ENCODE results near the gene ADARB2.

ADARB2 gene

DNA sequence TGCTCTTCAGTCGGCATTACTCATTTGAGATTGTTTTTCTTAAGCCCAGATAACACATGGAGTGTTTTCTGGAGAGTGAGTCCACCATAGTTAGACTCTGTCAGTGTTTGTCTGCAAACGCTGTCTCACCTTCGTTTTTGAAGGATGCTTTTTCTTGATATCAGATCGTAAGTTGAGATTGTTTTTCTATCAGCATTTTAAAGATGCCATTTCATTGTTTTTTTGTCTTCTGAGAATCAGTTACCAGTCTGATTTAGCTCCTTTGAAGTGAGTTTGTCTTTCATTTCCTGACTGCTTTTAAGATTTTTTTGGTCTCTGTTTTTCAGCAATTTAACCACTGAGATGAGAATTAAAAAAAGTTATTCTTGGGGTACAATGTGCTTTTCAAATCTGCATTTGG, 543.8 kb downstream of the ADARB2 start:
- Histone ChIP-seq H3K4me3 (ENCODE audit: low read depth, low read length) (no peak overlapping the region), H3K27ac (ENCODE audit: extremely low read depth, low read depth, low read length) (no peak overlapping the region), H3K9me3 (ENCODE audit: control insufficient read depth, insufficient read depth, low read depth, low read length) (no peaks in the 10 kb centered on the region), H3K4me1 (ENCODE audit: control insufficient read depth, insufficient read depth, low read length) (no peaks in the 10 kb centered on the region), H3K36me3 (ENCODE audit: control insufficient read depth in 2 of 2, insufficient read depth in 1 of 2, low read length in 2 of 2) (no peaks in the 10 kb centered on the region)
- ChIA-PET CTCF (no interaction called here), POLR2A (no interaction called here)
- TF ChIP-seq ZNF394 (tag by site-specific recombination; IDR thresholded peaks at IDR 0.05; ENCODE audit: borderline replicate concordance) (no peak), MYNN (tag by site-specific recombination; IDR thresholded peaks at IDR 0.05; ENCODE audit: borderline replicate concordance) (no peak), ZNF623 (tag by site-specific recombination; IDR thresholded peaks at IDR 0.05) (no peak), ZNF704 (tag by site-specific recombination; IDR thresholded peaks at IDR 0.05) (no peak), BCL6B (tag by site-specific recombination; IDR thresholded peaks at IDR 0.05) (no peak), ZNF221 (tag by site-specific recombination; IDR thresholded peaks at IDR 0.05; ENCODE audit: borderline replicate concordance) (no peak)

DNA sequence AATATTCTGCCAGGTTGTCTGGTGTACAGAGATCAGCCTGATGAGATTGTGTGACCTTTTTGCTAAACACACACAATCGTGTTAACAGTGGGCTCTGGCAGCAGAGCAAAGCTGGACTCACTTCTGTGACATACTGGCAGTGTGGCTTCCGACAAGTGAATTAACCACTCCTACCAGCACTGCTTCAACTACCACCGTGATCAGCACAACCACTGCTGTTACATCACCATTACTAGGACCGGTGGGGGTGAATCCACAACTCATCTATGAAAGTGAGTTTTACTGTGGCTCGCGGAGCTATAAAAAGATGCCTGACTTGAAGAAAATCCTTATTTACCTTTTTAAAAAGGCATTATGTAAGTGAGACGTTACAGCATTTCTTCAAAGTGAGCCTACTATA, 545.6 kb downstream of the ADARB2 start:
- Histone ChIP-seq H3K27ac (ENCODE audit: extremely low read depth, low read depth, low read length) (no peak overlapping the region), H3K9me3 (ENCODE audit: control insufficient read depth, insufficient read depth, low read depth, low read length) (no peaks in the 10 kb centered on the region), H3K36me3 (ENCODE audit: control insufficient read depth in 2 of 2, insufficient read depth in 1 of 2, low read length in 2 of 2) (no peaks in the 10 kb centered on the region), H3K4me3 (ENCODE audit: low read depth, low read length) (no peak overlapping the region), H3K4me1 (ENCODE audit: control insufficient read depth, insufficient read depth, low read length) (no peaks in the 10 kb centered on the region)
- CTCF ChIA-PET: no interaction called here
- POLR2A ChIA-PET: no interaction called here
- TF ChIP-seq PRDM2 (tag by site-specific recombination; IDR thresholded peaks at IDR 0.05; ENCODE audit: borderline replicate concordance) (no peak), ZNF324 (tag by site-specific recombination; IDR thresholded peaks at IDR 0.05) (no peak), ZNF211 (tag by site-specific recombination; IDR thresholded peaks at IDR 0.05; ENCODE audit: low read depth) (no peak), ZNF184 (tag by site-specific recombination; IDR thresholded peaks at IDR 0.05) (no peak), ZNF510 (tag by site-specific recombination; IDR thresholded peaks at IDR 0.05; ENCODE audit: insufficient replicate concordance) (no peak)

- CTCF ChIA-PET: no interaction called here
- POLR2A ChIA-PET: no interaction called here
- Histone ChIP-seq H3K36me3 (ENCODE audit: control insufficient read depth in 2 of 2, insufficient read depth in 1 of 2, low read length in 2 of 2) (no peaks in the 10 kb centered on the region), H3K27ac (ENCODE audit: extremely low read depth, low read depth, low read length) (no peak overlapping the region), H3K9me3 (ENCODE audit: control insufficient read depth, insufficient read depth, low read depth, low read length) (no peaks in the 10 kb centered on the region), H3K4me1 (ENCODE audit: control insufficient read depth, insufficient read depth, low read length) (no peaks in the 10 kb centered on the region), H3K4me3 (ENCODE audit: low read depth, low read length) (no peak overlapping the region)
- no peak for TF ChIP-seq ZNF223 (tag by site-specific recombination; IDR thresholded peaks at IDR 0.05)
- TF ChIP-seq ZNF660 (tag by site-specific recombination; IDR thresholded peaks at IDR 0.05): no peak
- no peak for TF ChIP-seq ZNF600 (tag by site-specific recombination; IDR thresholded peaks at IDR 0.05)
- no peak for TF ChIP-seq ZNF423 (tag by site-specific recombination; IDR thresholded peaks at IDR 0.05)
- no peak for TF ChIP-seq IKZF3 (tag by site-specific recombination; IDR thresholded peaks at IDR 0.05)
- no peak for TF ChIP-seq PRDM1 (tag by site-specific recombination; IDR thresholded peaks at IDR 0.05)
- no peak for TF ChIP-seq GFI1B (tag by site-specific recombination; IDR thresholded peaks at IDR 0.05)
- no peak for TF ChIP-seq ZNF555 (tag by site-specific recombination; conservative IDR thresholded peaks at IDR 0.05)
- no peak for TF ChIP-seq ZBTB26 (tag by site-specific recombination; optimal IDR thresholded peaks at IDR 0.05)
- no peak for TF ChIP-seq MZF1 (tag by site-specific recombination; IDR thresholded peaks at IDR 0.05; ENCODE audit: borderline replicate concordance)
- TF ChIP-seq ZNF664 (tag by site-specific recombination; IDR thresholded peaks at IDR 0.05): no peak
- no peak for TF ChIP-seq KLF10 (tag by site-specific recombination; IDR thresholded peaks at IDR 0.05)
Measured at GRCh38 chr10:1190791-1191490, 546.4 kb downstream of the ADARB2 start.
